HG02610 (cell line): ENCODE results near the gene ENTPD1.
"Not testable (repeated sequence)": the region's sequence is repeated elsewhere in the genome, so short reads cannot be mapped to it uniquely, and the experiment has no call there.

Experiments used
- ATAC-seq: cut with Tn5 transposase; IDR thresholded peaks from one replicate; pipeline ENCODE4 v1.9.1; 2021; ENCODE audit warnings: mild to moderate bottlenecking, moderate library complexity; ENCODE audit not compliant: unreplicated experiment

ENTPD1 gene

GRCh38 chr10:95756041-95756761 is at the start of gene ENTPD1:
Gene ENTPD1 (plus strand): TSS chr10:95756163. CDS start chr10:95756240, 77 bp downstream.
- no peak for ATAC-seq

DNA sequence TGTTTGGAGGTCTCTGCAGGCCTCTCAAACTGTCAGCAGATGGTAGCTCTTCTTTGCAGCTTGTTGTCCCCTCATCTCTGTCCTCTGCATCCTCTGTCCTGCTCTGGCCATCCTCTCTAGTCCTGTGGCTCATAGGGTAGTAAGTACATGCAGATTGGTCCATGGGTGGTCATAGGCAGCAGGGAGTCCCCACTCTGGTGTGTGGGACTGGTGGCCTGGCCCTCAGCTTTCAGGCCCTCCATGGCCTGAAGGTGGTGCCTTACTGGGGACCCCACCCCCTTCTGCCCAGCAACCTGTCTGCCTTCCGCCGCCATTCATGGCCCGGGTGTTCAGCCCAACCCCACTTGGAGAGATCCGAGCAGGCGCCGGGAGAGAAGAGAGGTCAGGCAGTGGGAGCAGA is 49.4 kb upstream of the ENTPD1 start:
- no peak for ATAC-seq

GRCh38 chr10:95706990-95707389 is 49.0 kb upstream of the ENTPD1 start:
- no peak for ATAC-seq

- no peak for ATAC-seq
These were observed 44.5 kb upstream of the ENTPD1 start for GRCh38 chr10:95711492-95711891.

- no peak for ATAC-seq
These were observed 39.5 kb upstream of the ENTPD1 start for GRCh38 chr10:95716466-95716865.

DNA sequence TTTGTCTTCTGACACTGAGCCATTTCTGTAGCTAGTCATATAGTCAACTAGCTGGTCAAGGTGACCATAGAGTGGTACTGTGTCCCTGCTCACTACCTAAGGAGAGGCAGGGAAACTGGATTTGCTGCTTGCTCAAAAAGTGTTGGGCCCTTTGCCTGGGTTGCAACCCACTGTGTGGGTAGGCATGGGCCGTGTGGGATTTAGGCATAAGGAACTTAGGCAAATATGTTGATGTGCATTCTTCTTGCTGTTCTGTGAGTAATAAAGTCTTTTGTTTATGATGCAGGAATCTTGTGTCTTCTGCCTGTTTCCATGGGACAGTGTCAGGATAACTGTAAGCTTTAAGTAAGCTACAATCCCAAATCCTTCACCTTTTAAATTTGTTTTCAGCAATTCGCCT is 39.1 kb upstream of the ENTPD1 start:
- no peak for ATAC-seq

DNA sequence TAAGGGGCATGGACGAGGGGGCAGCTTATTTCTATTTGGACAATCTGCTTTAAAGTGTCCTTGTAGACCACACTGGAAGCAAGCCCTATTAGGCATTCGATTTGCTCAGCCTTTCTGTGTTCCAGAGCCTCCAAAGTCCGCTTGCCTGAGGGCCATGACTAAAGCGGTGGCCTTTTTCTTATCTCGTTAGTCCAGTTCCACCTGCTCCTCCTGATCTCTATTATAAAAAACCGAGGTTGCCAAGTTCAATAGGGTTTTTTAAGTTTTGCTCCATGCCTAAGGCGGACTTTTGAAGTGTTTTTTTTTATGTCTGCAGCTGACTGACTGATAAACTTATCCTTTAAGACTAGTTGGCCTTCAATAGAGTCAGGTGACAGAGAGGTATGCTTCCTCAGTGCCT is 35.2 kb upstream of the ENTPD1 start:
- ATAC-seq: not testable (repeated sequence)

DNA sequence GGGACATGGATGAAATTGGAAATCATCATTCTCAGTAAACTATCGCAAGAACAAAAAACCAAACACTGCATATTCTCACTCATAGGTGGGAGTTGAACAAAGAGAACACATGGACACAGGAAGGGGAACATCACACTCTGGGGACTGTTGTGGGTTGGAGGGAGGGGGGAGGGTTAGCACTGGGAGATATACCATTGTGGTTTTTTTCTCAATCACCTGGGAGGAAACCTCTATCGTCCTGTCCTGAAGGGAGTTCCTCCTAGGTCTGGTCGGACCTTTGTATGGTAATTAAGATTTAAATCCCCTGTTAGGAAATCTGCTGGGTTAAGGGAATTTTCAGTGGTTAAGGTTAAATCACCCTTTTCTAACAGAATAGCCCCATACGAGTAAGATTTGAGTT is 33.5 kb upstream of the ENTPD1 start:
- not testable (repeated sequence) for ATAC-seq

DNA sequence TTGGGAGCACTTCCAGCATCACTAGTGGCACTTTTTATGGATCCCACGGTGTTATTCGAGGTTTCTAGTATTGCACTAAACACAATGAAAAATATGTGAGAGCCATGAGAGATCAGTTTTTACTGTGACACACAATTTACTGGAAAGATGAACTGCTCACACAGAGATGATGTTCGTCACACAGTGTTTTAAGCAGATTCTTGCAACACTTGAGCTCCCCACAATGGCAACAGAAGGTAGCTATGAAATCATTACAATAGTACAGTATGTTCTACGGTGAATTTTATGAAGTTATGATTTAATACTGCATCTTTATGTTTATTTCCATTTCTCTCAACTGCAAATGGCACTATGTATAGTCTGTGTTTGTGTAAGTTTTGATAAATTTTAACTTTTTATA is 27.4 kb upstream of the ENTPD1 start:
- ATAC-seq: no peak

DNA sequence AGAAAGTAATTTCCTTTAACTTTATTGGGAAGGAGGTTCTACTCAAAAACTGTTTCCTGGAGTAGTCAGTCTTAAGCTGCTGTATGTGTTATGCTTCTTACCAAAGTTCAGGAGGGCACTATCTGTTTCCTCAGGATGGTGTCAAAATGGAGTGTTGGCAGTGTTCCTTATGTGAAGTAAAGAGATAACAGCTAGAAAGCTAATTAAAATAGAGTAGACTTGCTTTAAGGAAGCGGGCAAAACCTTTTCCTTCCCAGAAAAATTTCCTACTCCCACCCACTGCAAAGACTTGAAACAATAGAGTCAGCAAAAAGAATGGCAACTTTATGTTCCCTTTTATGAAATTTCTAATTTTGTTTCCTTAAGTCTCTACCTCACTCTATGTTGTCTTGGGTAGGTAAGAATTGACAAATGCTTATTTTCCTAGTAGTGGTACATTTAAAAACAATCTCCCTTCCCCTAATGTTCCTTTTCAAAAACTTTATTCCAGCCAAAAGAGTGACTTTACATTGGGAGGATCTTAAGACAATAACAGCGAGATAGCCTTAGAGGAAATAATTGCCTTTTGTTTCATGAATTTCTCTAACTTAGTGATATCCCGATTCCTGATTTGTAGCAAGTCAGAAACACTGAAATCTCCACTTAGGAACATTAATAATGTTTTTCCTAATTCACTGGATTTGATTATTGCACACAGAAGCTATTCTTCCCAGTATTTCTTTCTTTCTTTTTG is 26.5 kb upstream of the ENTPD1 start:
- no peak for ATAC-seq

GRCh38 chr10:95730233-95730632 is 25.7 kb upstream of the ENTPD1 start:
- no peak for ATAC-seq

DNA sequence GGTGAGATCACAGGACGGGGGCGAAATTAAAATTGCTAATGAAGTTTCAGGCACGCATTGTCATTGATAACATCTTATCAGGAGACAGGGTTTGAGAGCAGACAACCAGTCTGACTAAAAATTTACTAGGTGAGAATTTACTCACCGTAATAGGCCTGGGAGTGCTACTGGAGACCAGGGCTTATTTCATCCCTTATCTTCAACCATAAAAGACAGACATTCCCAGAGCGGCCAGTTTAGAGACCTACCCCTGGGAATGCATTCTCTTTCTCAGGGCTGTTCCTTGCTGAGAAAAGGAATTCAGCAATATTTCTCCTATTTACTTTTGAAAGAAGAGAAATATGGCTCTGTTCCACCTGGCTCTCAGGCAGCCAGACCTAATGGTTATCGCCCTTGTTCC is 23.1 kb upstream of the ENTPD1 start:
- ATAC-seq: not testable (repeated sequence)

DNA sequence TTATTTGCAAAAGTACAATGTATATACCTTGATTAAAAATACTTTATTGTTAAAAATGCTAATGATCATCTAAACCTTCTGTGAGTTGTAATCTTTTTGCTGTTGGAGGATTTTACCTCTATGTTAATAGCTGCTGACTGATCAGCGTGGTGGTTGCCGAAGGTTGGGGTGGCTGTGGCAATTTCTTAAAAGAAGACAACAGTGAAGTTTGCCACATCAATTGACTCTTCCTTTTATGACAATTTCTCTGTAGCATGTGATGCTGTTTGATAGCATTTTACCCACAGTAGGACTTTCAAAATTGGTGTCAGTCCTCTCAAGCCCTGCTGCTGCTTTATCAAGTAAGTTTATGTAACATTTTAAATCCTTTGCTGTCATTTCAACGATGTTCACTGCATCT is 16.9 kb upstream of the ENTPD1 start:
- ATAC-seq: no peak

DNA sequence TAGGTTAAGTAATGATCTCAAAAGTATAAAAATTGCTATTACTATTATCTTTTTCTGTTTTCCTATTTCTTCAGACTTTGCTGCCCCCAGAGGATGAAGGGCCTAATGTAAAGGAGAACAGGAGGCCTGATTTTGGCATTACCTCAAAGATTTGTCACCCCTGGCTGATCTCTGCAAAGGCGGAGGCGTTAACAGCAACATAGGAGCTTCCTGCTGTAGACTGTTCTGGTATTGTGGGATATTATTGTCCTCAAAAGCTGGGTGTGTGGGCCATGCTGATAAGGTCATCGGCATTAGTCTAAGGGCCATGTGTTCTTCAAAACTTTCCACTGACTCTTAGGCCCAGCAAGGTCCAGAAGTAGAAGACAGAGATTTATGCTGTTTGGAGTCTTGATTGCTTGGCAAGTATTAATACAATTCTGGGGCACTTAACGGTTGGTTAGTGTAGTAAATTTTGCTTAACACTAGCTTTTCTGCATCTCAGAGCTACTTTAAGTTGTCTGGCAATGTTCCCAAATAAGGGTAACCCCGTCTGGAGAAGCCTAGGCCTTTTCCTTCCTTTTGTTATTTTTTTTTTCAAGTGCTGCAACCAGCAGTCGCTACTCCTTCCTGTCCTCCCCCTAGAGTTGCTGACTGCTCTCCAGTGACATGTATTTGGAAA is 14.0 kb upstream of the ENTPD1 start:
- ATAC-seq: peak; percentile 67

DNA sequence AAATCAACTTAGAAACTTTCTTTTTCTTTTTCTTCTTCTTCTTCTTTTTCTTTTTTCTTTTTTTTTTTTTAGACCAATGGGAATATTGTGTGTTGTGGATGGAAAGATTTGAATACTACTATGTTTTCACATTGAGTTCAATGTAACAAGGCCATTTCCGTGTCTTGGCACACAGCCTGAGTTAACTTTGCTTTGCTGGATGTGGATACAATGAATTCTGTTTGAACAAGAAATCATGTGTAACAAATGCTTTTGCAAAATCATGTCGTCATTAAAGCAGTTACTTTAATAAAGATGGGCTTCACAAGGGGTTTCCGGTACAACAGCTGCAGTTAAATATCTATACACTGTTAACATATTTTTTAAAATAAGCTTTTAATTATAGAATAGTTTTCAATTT is 13.5 kb upstream of the ENTPD1 start:
- ATAC-seq: no peak

GRCh38 chr10:95742962-95743535 is 12.9 kb upstream of the ENTPD1 start:
- ATAC-seq: no peak

- no peak for ATAC-seq
These were observed 10.5 kb upstream of the ENTPD1 start for GRCh38 chr10:95745501-95745900.

GRCh38 chr10:95748349-95748748 is 7.6 kb upstream of the ENTPD1 start:
- ATAC-seq: no peak

- peak; percentile 37 for ATAC-seq
These were observed 405 bp upstream of the ENTPD1 start for GRCh38 chr10:95755511-95756004.

DNA sequence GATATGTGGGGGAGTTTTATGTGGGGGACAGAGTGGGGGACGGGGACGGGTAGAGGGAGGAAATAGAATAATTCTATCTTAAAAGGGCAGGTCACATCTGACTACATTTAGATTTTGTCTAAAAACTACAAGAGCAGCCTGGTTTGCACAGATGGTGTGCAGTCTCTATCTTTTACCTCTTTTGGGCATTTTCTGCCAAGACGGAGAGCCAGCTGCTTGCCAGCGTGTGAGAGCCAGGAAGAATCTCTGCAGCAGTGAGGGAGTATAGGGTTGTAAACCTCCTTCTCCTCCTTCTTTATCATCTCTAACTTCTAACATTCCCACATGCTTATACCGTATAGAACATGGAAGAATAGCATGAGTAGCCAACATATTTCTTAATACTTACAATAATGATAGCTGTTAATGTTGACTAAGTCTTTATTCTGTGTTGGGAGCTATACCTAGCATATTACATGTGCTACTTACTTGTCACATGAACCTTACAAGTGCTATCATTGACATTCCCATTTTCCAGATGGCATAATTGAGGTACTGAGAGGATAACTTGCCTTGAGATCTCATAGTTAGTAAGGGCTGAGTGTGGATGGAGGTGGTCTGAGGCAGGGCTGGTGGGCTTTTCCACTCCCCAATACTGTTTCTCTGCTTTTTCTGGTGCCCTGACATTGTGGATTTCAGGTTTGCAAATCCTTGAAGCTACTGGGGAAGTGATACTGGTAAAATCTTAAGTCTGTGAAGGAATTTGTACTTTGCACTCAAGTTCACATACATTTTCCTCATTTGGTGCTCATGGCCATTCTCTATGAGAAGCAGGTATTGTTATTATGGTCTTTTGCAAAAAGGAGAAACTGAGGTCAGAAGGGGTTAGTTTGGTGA is 1.1 kb downstream of the ENTPD1 start:
- ATAC-seq: no peak
